Small intestine (tissue), 7 donors: ENCODE results near the gene BDKRB1. TPM values are rescaled to one million over a fixed set of nuclear protein-coding genes. Genes with fewer than 3 reads are reported as not detected.

Experiments
- DNase-seq, 2 donors: peaks; one replicate each; pipeline versions ENCODE4 v3.0.0 to v3.0.0-alpha.2; 2013
- FAIRE-seq: peaks from 2 replicates; lab custom pipeline; 2012; peaks lifted over from hg19 to GRCh38; lab: Jason Lieb, UNC
- H3K27ac ChIP-seq, 3 donors: one replicate each; pipeline ENCODE4 v1.5.1; 2013; ENCODE audit warnings: low read length in 2 of 3, mild to moderate bottlenecking in 2 of 3, control low read depth in 1 of 3, inconsistent platforms in 1 of 3, low read depth in 1 of 3, moderate library complexity in 1 of 3
- H3K27me3 ChIP-seq, 3 donors: one replicate each; pipeline ENCODE4 v1.6.1; 2013; ENCODE audit warnings: low read length in 3 of 3, inconsistent platforms in 1 of 3; ENCODE audit not compliant: control insufficient read depth in 3 of 3, insufficient read depth in 3 of 3
- H3K36me3 ChIP-seq, 3 donors: one replicate each; pipeline ENCODE4 v1.6.1; 2013; ENCODE audit warnings: low read length in 3 of 3, inconsistent platforms in 1 of 3, low read depth in 1 of 3, mild to moderate bottlenecking in 1 of 3, moderate library complexity in 1 of 3; ENCODE audit not compliant: control insufficient read depth in 3 of 3, insufficient read depth in 2 of 3
- H3K4me1 ChIP-seq, 3 donors: one replicate each; pipeline ENCODE4 v1.6.1; 2013; ENCODE audit warnings: low read length in 2 of 3, inconsistent platforms in 1 of 3, low read depth in 1 of 3, mild to moderate bottlenecking in 1 of 3, moderate library complexity in 1 of 3; ENCODE audit not compliant: control insufficient read depth in 3 of 3, insufficient read depth in 2 of 3
- H3K4me3 ChIP-seq, 3 donors: one replicate each; pipeline ENCODE4 v1.5.1; 2013; ENCODE audit warnings: low read length in 3 of 3, control low read depth in 1 of 3, inconsistent platforms in 1 of 3, low read depth in 1 of 3, mild to moderate bottlenecking in 1 of 3, moderate library complexity in 1 of 3
- H3K9me3 ChIP-seq, 2 donors: one replicate each; pipeline ENCODE4 v1.6.1; 2013; ENCODE audit warnings: low read depth in 1 of 2, low read length in 1 of 2; ENCODE audit not compliant: control insufficient read depth in 2 of 2, insufficient read depth in 1 of 2
- WGBS, 3 donors: extraction: QIAGEN DNeasy Blood & Tissue Kit; methylation state at CpG; one replicate each; pipeline ENCODE4 v1.1.7; 2013; 5-methylcytosine and 5-hydroxymethylcytosine counted together
- polyA plus RNA-seq, 4 donors: library from polyadenylated mRNA; stranded (reverse) in 3 of 4; unstranded in 1 of 4; fragments of 200-250 nt in 3 of 4; fragments of 120-200 nt in 1 of 4; gene quantifications; one replicate each; pipeline versions ENCODE4 v1.2.1 to v1.2.3, GENCODE V29; 2013
- donor health status: healthy with polysubstance abuse.
- donor health status: control.
- donor health status: control.
- donor health status: Bipolar disorder and iron deficiency.
- donor health status: healthy.

Gene BDKRB1
- polyA plus RNA-seq, 4 donors = 1.1 to 4.3 (median 1.7) TPM

DNA sequence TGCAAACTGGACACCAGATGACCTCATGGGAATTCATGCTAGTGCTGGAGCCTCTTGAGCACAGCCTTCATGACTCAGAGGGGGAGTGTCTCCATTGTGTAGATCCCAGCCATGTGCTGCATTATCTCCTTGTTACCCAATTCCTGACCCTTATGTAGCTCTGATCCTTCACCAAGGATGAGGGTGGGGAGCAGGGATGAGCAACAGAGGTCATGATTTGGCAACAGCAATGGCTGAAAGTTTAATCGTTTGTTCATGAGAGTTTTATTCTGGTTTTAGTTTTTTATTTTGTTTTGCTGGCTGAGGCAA lies 9.5 kb upstream of the BDKRB1 start:
- Histone ChIP-seq H3K4me1 (peaks cover 0 to 6% (median 3%) of the 10 kb centered on the region in 3 donors), H3K27me3 (no peaks in the 10 kb centered on the region), H3K4me3 (no peak overlapping the region), H3K36me3 (peaks cover 0 to 19% (median 0%) of the 10 kb centered on the region in 3 donors), H3K9me3 (peaks cover 0 to 12% of the 10 kb centered on the region in 2 donors), H3K27ac (no peak overlapping the region)
- DNase-seq (peak in 1 of 2 donors; percentile 61), FAIRE-seq (no peak)
- WGBS, 3 donors = 67 to 81% (median 78%) methylated on average over 1 of the region's 1 CpG

DNA sequence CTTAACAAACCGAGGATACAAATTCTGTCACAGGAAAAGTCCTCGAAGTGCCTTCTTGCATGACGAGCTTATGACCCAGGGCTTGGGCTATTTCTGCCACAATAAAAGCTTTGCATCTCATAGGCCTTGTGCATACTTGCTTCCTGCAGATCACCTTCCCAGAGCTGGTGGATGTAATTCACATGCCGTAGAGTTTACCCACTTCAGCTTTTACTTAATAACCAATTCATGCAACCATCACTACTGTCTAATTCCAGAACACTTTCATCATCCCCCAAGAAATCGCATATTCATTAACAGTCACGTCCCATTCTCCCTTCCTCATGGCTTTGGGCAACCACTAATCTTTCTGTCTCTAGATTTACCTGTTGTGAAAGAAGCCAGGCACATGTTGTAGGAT lies 9.0 kb upstream of the BDKRB1 start:
- Histone ChIP-seq H3K36me3 (peaks cover 0 to 14% (median 0%) of the 10 kb centered on the region in 3 donors), H3K4me3 (no peak overlapping the region), H3K27me3 (no peaks in the 10 kb centered on the region), H3K4me1 (peaks cover 0 to 12% (median 3%) of the 10 kb centered on the region in 3 donors), H3K27ac (no peak overlapping the region), H3K9me3 (peaks cover 0 to 9% of the 10 kb centered on the region in 2 donors)
- WGBS, 3 donors = 82 to 94% (median 91%) methylated on average over 6 of the region's 6 CpGs
- no peak for DNase-seq
- FAIRE-seq = no peak

DNA sequence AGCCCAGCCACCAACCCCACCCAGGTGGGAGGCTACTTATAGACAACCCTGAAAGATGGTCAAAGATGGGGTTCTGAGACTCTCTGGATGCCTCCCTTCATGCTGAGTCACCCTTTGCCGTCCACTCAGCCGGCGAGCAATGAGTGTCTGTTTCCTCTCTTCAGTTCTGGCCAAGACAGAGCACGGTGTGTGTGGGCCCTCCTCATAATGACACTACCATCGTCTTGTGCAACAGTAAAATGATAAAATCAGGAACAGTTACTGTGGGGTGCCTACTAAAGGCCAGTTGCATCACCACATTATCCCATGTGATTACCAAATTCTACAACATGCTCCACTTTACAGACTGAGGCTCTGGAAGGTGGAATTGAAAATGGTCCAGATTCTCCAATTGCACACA lies 7.0 kb upstream of the BDKRB1 start:
- no peak for DNase-seq
- H3K4me1 ChIP-seq = peaks cover 0 to 18% (median 3%) of the 10 kb centered on the region in 3 donors
- no peaks in the 10 kb centered on the region for H3K27me3 ChIP-seq
- WGBS, 3 donors = 45 to 92% (median 73%) methylated on average over 5 of the region's 5 CpGs
- no peak overlapping the region for H3K27ac ChIP-seq
- H3K9me3 ChIP-seq = no peaks in the 10 kb centered on the region
- H3K36me3 ChIP-seq = peaks cover 0 to 10% (median 0%) of the 10 kb centered on the region in 3 donors
- no peak for FAIRE-seq
- H3K4me3 ChIP-seq = no peak overlapping the region

DNA sequence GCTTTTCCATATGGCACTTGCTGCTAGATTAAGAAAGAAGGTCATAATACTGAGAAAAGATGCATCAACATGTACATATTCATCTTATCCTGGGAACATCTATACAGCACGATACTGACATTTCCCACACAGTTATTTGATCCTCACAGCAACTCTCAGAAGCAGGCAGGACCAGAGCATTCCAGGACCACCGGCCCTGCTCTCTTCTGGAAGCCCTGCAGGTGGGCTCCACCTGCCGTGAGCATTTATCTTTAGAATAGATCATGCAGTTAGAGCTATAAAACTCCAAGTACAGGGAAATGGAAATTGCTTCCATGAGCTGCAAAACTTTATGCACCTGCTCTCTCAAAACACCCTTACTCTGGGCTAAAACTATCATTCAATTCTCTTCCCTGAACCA lies 5.5 kb upstream of the BDKRB1 start:
- Histone ChIP-seq H3K27me3 (no peaks in the 10 kb centered on the region), H3K36me3 (peaks cover 0 to 10% (median 0%) of the 10 kb centered on the region in 3 donors), H3K4me3 (no peak overlapping the region), H3K4me1 (peaks cover 0 to 20% (median 3%) of the 10 kb centered on the region in 3 donors), H3K27ac (no peak overlapping the region), H3K9me3 (no peaks in the 10 kb centered on the region)
- DNase-seq (no peak), FAIRE-seq (no peak)
- 34 to 58% (median 54%) methylated on average over 3 of the region's 3 CpGs for WGBS, 3 donors

DNA sequence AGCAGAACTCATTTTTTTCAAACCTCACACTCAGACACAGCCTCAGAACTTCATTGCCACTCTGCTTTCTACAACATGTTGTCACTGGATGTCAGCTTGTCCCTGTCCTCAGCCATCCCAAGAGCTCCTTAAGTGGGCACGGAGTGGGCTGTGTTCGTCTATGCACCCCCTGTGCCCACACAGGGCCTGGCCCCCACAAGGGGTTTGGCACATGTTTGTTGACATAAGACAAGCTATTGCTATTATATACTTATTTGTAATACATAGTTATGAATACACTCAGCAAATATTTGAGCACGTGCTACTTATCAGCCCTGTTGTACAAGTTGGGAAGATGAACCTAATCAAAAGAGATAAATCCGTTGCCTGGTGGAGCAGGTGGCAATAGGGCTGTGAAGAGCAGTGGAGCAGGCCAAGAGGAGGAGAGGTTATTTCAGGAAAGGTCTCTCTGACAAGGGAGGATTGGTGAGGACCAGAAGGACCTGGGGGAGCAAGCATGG lies 4.3 kb upstream of the BDKRB1 start:
- peaks cover 0 to 20% (median 4%) of the 10 kb centered on the region in 3 donors for H3K4me1 ChIP-seq
- DNase-seq = no peak
- no peak overlapping the region for H3K4me3 ChIP-seq
- peaks cover 0 to 5% (median 0%) of the 10 kb centered on the region in 3 donors for H3K36me3 ChIP-seq
- WGBS, 3 donors = 34 to 68% (median 47%) methylated on average over 4 of the region's 4 CpGs
- no peaks in the 10 kb centered on the region for H3K27me3 ChIP-seq
- FAIRE-seq = no peak
- H3K27ac ChIP-seq = no peak overlapping the region
- H3K9me3 ChIP-seq = no peaks in the 10 kb centered on the region

DNA sequence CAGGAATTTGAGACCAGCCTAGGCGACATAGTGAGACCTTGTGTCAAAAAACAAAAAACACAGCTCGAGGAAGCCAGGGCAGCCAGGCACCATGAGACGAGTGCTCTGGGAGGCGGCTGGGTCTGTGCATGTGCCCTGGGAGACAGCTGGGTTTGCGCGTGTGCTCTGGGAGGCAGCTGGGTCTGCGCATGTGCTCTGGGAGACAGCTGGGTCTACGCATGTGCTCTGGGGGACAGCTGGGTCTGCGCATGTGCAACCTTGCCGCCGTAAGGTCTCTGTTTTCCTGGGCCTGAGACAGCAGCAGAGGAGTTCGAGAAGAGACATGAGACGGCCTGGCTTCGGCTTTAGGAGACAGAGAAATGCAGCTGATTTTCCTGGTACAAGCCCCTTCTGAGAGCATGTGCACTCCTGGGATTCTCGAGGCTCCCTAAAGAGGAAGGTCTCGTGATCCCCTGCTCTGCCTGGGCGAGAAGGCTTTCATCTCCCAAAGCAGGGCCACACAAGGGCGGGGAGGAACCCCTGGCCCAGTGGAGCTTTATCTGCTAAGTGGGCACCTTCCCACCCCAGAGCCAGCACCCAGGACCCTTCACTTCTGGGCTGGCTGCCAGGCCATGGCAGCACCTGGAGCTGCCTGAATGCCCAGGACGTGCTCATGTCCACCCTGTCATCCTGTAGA lies 3.5 kb upstream of the BDKRB1 start:
- peaks cover 0 to 20% (median 8%) of the 10 kb centered on the region in 3 donors for H3K4me1 ChIP-seq
- peaks cover 0 to 2% (median 0%) of the 10 kb centered on the region in 3 donors for H3K27me3 ChIP-seq
- no peak overlapping the region for H3K4me3 ChIP-seq
- WGBS, 3 donors = 85 to 89% (median 88%) methylated on average over 19 of the region's 19 CpGs
- FAIRE-seq = no peak
- no peak for DNase-seq
- H3K9me3 ChIP-seq = no peaks in the 10 kb centered on the region
- H3K27ac ChIP-seq = peak overlapping the region in 1 of 3 donors; percentile 55
- peaks cover 0 to 5% (median 0%) of the 10 kb centered on the region in 3 donors for H3K36me3 ChIP-seq

DNA sequence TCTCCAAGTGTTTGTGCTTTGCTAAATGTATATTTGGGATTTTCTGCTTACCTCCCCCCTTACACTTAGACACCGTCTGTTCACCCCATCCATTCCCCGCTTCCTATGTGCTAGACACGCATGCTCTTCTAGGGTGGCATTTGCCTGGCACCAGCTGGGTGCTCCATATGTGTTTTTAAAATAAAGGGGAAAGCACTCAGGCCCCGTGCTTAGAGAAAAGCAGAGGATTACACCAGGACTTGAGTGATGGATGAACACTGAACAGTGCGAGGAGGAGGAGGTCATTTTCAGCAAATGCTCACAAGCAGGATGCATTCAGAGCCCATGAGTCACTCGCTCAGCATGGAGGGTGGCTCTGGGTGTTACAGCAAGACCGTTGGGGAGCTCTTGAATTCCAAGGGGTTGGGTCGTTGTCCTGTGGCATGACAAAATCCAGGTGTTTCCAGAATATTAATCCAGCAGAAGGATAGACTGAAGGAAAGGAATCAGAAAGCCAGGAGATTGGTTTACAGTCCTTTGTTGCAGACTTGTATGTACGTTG lies 2.9 kb upstream of the BDKRB1 start:
- Histone ChIP-seq H3K9me3 (no peaks in the 10 kb centered on the region), H3K27ac (peak overlapping the region in 1 of 3 donors; percentile 55), H3K4me1 (peaks cover 0 to 20% (median 8%) of the 10 kb centered on the region in 3 donors), H3K4me3 (no peak overlapping the region), H3K36me3 (peaks cover 0 to 5% (median 0%) of the 10 kb centered on the region in 3 donors), H3K27me3 (peaks cover 0 to 2% (median 0%) of the 10 kb centered on the region in 3 donors)
- 66 to 84% (median 78%) methylated on average over 9 of the region's 9 CpGs for WGBS, 3 donors
- DNase-seq (no peak), FAIRE-seq (no peak)

DNA sequence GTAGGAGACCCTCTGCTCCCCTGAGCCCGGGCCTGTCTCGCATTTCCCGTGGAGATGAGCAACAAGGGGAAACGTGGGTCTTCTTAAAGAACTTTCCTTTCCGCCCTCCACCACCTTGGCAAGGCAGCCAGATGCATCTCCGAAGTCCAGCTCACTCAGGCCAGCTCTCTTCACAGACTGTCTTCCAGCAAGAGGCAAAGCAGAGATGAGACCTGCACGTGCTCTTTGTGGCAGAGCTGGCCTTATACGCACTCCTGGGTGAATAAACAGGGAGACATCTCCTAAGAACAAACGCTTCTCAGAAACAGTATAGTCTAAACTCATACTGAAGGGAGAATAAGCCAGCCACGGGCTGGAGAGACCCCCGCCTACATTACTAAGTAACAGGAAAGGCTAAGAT lies 1.3 kb upstream of the BDKRB1 start:
- Histone ChIP-seq H3K4me1 (peaks cover 0 to 20% (median 4%) of the 10 kb centered on the region in 3 donors), H3K27ac (no peak overlapping the region), H3K27me3 (peaks cover 0 to 2% (median 0%) of the 10 kb centered on the region in 3 donors), H3K36me3 (peaks cover 0 to 5% (median 0%) of the 10 kb centered on the region in 3 donors), H3K4me3 (no peak overlapping the region), H3K9me3 (peaks cover 0 to 3% of the 10 kb centered on the region in 2 donors)
- no peak for FAIRE-seq
- 81 to 88% (median 87%) methylated on average over 11 of the region's 11 CpGs for WGBS, 3 donors
- no peak for DNase-seq
